LNCaP clone FGC (cell line): ENCODE results near the gene TRIM44.

Source experiments
- DNase-seq: peaks from one replicate; pipeline ENCODE4 v3.0.0-alpha.2; 2011; ENCODE audit warnings: low read depth
- H3K4me3 ChIP-seq: 2 replicates; pipeline ENCODE4 v1.5.1; 2011; ENCODE audit warnings: mild to moderate bottlenecking, low read depth, low read length, control low read depth
- TF ChIP-seq, protein P1 (sequence below): IDR thresholded peaks from 2 replicates; pipeline ENCODE4 v1.5.1; 2012; ENCODE audit warnings: mild to moderate bottlenecking; ENCODE audit not compliant: control insufficient read depth, insufficient read depth; ENCODE audit errors: extremely low read depth

TRIM44 gene

GRCh38 chr11:35796562-35796961 lies 134.0 kb downstream of the TRIM44 start:
- no peak overlapping the region for H3K4me3 ChIP-seq
- DNase-seq = no peak
- TF ChIP-seq, protein P1, sequence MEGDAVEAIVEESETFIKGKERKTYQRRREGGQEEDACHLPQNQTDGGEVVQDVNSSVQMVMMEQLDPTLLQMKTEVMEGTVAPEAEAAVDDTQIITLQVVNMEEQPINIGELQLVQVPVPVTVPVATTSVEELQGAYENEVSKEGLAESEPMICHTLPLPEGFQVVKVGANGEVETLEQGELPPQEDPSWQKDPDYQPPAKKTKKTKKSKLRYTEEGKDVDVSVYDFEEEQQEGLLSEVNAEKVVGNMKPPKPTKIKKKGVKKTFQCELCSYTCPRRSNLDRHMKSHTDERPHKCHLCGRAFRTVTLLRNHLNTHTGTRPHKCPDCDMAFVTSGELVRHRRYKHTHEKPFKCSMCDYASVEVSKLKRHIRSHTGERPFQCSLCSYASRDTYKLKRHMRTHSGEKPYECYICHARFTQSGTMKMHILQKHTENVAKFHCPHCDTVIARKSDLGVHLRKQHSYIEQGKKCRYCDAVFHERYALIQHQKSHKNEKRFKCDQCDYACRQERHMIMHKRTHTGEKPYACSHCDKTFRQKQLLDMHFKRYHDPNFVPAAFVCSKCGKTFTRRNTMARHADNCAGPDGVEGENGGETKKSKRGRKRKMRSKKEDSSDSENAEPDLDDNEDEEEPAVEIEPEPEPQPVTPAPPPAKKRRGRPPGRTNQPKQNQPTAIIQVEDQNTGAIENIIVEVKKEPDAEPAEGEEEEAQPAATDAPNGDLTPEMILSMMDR = no peak

DNA sequence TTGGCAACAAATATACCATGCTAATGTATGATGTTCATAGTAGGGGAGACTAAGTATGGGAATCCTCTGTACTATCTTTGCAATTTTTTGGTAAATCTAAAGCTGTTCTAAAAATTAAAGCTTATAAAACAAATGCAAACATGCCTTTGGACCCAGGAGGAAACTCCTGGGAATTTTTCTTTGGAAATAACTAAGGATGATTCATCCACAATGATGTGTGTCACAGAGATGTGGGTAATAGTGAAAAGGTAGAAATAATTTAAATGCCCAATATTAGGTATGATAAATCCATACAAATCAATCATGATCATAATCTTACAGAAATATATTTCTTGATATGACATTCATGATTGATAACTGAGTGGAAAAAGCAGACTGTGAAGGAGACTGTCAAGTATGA lies 135.8 kb downstream of the TRIM44 start:
- H3K4me3 ChIP-seq = no peak overlapping the region
- TF ChIP-seq, protein P1 = no peak
- DNase-seq = no peak

DNA sequence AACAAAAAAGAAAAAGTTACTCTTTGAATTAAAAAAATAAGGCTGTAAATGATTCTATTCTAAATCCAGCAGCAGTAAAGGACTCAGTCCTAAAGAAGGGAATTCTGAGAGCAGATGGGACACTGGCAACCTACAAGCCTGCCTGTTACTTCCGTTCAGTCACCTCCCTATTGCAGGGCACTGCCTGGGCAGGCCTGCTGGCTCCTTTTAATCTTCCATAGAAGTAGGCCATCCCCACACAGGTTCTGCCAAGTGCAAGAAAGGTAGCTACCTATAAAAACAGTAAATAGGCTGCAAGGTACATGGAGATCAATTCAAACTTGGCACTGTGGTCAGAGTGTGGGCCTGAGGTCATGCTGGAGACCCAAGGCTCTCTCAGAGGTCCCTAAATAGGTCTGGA lies 136.4 kb downstream of the TRIM44 start:
- DNase-seq = peak; percentile 33
- TF ChIP-seq, protein P1 = no peak

GRCh38 chr11:35799655-35800054 lies 137.1 kb downstream of the TRIM44 start:
- no peak for DNase-seq
- H3K4me3 ChIP-seq = no peak overlapping the region
- TF ChIP-seq, protein P1 = no peak

More for the DNA sequence above, 136.4 kb downstream of the TRIM44 start:
- no peak overlapping the region for H3K4me3 ChIP-seq

DNA sequence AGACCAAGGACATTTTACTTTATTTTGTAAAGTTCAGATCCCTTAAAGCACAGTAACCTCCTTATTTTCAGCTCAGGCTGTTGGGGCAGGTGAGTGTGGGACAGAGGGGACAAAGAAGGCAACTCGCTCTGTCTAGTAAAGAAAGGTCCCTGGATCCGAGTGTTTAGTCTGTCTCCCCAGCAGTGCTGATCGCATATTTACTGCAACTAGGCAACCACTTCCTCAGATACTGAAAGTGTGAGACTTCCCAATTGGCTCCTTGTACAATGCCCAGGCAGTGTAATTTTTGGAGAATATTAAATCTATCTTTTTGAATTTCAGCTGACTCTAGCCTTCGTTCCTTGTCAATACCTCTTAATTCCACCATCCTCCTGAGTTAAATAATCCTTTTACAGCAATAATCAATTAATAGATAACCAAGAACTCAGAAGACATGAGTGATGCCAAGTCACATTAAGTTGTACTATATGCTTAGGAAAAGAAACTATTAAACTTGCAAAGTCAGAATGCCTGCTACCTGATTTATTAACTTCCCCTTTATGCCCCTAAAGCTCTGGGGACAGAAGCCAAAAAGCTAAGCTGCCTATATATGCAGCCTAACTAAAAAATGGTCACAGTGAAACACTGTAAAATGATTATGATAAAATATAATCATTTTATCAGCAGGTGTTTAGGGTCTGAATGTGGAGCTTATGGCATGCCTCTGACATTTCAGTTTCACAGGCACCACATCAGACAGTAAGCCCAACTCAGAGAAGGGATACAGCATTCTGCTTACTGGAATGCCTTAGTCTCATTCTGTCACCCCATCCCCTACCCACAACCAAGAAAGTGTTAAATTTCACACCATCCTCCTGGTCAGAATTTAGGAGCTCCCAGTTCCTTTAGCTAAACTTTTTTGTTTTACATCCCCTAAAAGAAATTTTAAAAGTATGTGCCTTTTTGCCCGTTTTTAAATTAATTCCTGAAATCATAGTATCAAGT lies 138.7 kb downstream of the TRIM44 start:
- no peak overlapping the region for H3K4me3 ChIP-seq
- no peak for DNase-seq
- TF ChIP-seq, protein P1 = no peak

- no peak for DNase-seq
- TF ChIP-seq, protein P1 = no peak
- H3K4me3 ChIP-seq = no peak overlapping the region
Measured at GRCh38 chr11:35802221-35802620, 139.6 kb downstream of the TRIM44 start.
